ENCODE measurements around the gene PTH2.

PTH2 gene

GRCh38 chr19:49391581-49392399 lies 31.5 kb downstream of the PTH2 start:
- H3K4me3 ChIP-seq (ENCODE audit: low read depth, low read length) = no peak overlapping the region
- peak; percentile 81 for TF ChIP-seq CTCF (IDR thresholded peaks at IDR 0.05; ENCODE audit: borderline replicate concordance, insufficient read depth, low read depth, low read length)

GRCh38 chr19:49390929-49391359 lies 32.3 kb downstream of the PTH2 start:
- no peak overlapping the region for H3K4me3 ChIP-seq (ENCODE audit: low read depth, low read length)
- TF ChIP-seq CTCF (IDR thresholded peaks at IDR 0.05; ENCODE audit: borderline replicate concordance, insufficient read depth, low read depth, low read length) = no peak

- H3K4me3 ChIP-seq (ENCODE audit: low read depth, low read length) = no peak overlapping the region
- TF ChIP-seq CTCF (IDR thresholded peaks at IDR 0.05; ENCODE audit: borderline replicate concordance, insufficient read depth, low read depth, low read length) = no peak
Measured at GRCh38 chr19:49390131-49390928, 32.9 kb downstream of the PTH2 start.

- no peak overlapping the region for H3K4me3 ChIP-seq (ENCODE audit: low read depth, low read length)
- no peak for TF ChIP-seq CTCF (IDR thresholded peaks at IDR 0.05; ENCODE audit: borderline replicate concordance, insufficient read depth, low read depth, low read length)
Measured at GRCh38 chr19:49389406-49389805, 33.8 kb downstream of the PTH2 start.

GRCh38 chr19:49387936-49388372 lies 35.3 kb downstream of the PTH2 start, which contains the start of gene KASH5:
KASH5 (plus strand) TSS chr19:49388249; CDS start chr19:49390884, 2,635 bp downstream.
- peak within 1 kb of the TSS; percentile 15 for H3K4me3 ChIP-seq (ENCODE audit: low read depth, low read length)

GRCh38 chr19:49383599-49383998 lies 39.6 kb downstream of the PTH2 start:
- H3K4me3 ChIP-seq (ENCODE audit: low read depth, low read length) = no peak overlapping the region
- no peak for TF ChIP-seq CTCF (IDR thresholded peaks at IDR 0.05; ENCODE audit: borderline replicate concordance, insufficient read depth, low read depth, low read length)

More at GRCh38 chr19:49387936-49388372, 35.3 kb downstream of the PTH2 start, which contains the start of gene KASH5:
- TF ChIP-seq CTCF (IDR thresholded peaks at IDR 0.05; ENCODE audit: borderline replicate concordance, insufficient read depth, low read depth, low read length) = no peak

Data from GM12875 (cell line).